GM21390 (cell line): ENCODE data around the gene FLRT1.
"Not testable (repeated sequence)": the region's sequence is repeated elsewhere in the genome, so short reads cannot be mapped to it uniquely, and the experiment has no call there.

Experiments used
- ATAC-seq: cut with Tn5 transposase; IDR thresholded peaks from one replicate; pipeline ENCODE4 v1.9.1; 2021; ENCODE audit not compliant: unreplicated experiment

FLRT1 gene

DNA sequence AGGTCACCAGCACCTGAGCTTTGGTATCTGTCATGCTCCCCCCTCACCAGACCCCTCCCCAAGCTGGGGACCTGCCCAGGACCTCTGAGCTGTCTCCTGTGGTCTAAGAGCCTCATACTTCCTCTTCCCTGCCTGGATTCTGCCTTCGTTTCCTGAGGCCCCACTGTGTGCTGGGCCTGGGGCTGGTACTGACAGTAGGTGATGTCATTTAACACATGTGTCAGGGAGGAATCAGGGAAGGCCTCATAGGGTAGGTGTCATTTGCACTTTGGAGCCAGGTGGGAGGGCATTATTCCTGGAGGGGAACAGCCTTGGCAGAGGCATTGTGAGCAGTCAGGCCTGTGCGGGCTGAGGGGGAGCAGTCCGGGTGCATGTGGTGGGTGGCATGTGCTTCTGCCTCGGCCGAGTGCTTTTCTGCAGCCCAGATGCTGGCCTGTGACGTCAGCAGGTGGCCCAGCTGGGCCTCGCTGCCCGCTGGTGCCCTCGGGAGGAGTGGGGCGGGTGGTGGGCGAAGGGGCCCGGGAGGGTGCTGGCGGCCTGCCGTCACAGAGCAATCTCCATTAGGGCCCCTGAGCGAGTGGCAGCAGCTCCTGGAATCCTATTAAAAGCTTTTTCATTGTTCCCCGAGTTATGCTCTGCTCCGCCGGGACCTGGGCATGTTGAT is 9.1 kb downstream of the FLRT1 start:
- ATAC-seq = no peak

DNA sequence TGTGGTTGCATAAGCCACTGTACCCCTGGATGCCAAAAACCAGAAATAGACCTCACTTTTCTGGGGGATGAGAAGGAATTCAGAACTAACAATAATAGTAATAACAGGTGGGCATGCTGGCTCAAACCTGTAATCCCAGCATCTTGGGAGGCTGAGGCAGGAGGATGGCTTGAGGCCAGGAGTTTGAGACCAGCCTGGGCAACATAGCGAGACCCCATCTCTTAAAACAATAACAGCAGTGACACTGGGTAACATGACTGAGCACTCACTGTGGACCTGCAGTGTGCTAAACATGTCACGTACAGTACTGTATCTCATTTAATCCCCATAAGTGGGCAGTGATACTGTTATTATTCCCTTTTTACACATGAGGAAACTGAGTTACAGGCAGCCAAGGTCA is 10.0 kb downstream of the FLRT1 start:
- no peak for ATAC-seq

DNA sequence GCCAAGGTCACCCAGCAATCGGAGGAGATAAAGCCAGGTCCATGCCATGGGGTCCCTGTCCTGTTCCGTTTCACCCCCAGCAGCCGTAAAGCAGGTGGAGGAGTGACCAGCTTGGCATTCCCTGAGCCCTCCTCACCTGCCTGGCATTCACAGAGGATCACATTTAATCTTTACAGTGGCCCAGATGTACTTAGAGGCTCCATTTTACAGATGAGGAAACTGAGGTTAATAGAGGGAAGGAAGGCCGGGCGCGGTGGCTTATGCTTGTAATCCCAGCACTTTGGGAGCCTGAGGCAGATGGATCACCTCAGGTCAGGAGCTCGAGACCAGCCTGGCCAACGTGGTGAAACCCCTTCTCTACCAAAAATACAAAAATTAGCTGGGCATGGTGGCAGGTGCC is 11.6 kb downstream of the FLRT1 start:
- not testable (repeated sequence) for ATAC-seq

DNA sequence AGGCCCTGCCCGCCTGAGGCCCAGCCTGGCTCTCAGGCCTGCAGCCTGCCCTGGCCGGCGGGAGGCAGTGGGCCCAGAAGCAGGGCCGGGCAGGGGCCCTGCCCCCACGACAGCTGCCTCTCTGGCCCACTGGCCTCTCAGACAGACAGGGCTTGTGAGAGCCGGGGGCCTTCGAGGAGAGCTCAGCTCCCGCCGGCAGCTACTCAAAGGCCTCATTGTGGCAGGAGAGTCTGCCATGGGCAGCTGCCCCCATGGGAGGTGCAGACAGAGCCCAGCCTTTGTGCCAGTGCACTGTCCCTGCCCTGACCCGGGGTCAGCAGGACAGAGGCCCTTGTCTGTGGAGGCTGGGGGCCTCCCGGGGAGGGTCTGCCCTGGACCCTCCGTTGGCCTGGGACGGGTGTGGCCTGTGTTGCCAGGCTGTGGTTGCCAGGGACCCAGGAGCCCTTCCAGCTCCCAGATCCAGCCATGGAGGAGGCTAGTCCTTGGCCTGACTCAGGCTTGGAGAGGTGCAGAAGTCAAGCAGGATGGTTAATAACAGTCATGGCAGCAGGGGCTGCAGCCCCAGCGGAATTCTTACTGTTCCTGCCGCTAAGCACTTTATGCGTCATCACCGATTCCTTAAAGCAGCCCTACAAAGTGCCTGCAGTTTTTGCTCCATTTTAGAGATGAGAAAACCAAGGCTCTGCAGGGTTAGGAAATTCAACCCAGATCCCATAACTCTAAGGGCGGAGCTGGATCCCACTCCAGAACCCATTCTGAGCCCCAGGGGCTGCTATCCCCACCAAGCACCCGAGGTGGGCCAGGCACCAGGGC is 12.5 kb downstream of the FLRT1 start:
- ATAC-seq = no peak

DNA sequence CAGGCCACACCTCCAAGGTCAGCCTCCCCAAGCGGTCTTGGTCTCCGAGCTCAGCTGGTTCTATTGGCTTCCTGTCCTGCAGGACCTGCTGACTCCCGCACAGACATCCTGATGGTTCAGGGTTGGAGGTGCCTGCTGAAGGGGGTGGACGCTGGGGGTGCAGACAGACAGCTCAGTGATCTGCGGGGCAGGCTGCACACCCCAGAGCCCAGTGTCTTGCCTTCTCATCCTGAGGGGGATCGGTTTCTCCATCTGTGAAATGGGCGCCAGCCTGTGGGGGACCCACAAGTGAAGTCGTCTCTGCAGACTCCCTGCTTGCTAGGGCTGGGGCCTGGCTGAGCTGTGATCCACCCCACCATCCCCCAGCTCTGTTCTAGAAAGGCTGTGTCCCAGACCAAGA is 13.8 kb downstream of the FLRT1 start:
- ATAC-seq = no peak

DNA sequence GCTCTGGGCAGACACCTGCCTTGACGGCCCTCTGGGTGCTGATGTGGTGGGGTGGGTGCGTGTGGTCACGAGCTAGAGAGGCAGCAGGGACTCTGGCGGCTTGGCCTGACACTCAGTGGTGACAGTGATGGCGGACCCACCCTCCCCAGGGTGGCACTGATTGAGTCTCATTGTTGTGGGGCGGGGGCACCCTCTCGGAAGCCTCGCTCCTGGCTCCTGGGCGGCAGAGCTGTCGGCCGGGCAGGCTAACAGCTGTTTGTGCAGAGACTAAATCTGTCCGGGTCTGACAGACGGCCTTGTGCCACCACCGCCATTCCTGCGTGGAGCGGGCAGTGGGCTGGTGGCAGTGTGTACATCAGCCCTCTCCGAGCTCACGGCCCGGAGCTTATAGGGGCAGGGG is 15.6 kb downstream of the FLRT1 start:
- ATAC-seq = no peak

DNA sequence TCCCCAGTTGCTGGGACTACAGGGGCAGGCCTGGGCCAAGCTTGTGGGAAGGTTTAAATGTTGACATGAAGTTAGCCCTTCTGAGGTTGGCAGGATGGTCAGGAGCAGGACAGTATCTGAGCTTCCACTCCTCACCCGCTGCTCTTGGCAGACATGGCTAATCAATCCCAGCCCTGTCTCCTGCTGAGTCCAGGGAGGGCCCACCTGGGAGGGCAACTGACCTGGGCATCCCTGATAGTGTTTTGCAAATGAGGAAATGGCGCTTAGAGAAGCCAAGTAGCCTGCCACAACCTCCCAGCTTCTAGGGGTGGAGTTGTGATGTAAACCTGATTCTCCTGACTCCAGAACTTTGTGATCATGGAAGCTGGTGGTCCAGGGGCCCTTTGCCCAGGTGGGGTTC is 16.7 kb downstream of the FLRT1 start:
- no peak for ATAC-seq

DNA sequence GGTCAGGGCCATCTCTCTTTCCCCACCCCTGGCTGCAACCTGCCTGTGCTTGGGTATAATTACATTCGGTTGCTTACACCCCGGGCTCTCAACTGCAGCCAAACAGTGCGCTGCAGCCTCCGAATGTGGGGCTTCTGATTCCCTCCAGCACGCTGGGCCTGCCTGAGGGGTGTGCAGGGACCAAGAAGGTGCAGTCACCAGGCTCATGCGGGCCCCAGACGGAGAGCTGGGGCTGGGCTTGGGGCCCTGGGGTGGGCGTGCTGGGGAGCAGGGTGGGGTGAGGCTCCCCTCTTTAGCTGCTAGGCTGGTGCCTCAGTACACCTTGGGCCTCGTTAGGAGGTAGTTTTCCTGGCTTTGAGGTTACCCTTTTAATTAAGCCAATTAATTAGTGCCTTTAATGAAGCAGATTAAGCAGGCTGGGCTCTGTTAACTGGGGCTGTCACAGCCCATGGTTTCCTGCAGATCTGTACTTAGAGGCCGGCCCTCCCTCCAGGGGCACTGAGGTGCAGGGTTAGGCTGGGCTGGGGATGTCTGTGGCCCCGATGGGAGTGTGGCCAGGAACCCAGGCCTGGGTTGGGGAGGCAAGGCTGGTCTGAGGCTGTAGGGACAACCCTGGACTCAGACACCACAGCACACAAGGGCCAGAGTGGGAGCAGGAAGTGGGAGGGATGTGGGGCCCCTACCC is 17.3 kb downstream of the FLRT1 start:
- ATAC-seq = no peak

DNA sequence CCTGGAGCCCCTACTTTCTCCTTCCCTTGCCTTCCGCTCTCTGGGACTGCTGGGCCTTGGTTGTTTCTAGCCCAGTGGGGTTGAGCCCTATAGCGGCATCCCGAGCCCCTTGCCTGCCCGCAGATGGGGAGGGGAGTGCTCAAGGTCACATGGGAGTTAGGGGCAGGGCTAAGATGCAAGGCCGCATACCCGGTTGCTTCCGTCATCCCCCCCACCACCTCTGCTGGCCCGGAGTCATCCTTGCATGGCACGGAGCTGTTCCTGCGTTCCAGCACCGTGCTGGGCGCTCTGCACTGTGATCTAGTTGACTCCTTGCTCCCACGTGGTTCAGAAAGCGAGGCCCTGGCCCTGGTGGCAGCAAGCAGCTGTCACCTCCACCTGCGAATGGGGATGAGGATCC is 18.0 kb downstream of the FLRT1 start:
- no peak for ATAC-seq

DNA sequence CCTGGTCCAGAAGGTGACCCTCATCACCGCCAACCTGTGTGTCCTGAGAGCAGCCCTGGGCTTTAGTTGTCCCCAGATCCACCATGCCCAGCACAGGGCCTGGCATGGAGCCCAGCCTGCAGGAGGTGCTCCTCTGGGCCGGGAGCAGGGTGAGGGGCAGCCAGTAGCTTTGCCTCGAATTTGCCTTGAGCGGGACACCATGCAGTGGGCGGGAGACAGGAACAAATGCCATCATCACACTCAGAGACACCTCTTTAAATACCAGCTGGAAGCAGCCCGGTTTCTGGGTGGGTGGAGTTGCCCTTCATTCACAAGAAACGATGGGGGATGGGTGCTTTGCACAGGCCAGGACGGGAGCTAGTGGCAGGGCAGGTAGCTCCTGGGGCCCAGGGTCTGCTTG is 19.3 kb downstream of the FLRT1 start:
- ATAC-seq = no peak

DNA sequence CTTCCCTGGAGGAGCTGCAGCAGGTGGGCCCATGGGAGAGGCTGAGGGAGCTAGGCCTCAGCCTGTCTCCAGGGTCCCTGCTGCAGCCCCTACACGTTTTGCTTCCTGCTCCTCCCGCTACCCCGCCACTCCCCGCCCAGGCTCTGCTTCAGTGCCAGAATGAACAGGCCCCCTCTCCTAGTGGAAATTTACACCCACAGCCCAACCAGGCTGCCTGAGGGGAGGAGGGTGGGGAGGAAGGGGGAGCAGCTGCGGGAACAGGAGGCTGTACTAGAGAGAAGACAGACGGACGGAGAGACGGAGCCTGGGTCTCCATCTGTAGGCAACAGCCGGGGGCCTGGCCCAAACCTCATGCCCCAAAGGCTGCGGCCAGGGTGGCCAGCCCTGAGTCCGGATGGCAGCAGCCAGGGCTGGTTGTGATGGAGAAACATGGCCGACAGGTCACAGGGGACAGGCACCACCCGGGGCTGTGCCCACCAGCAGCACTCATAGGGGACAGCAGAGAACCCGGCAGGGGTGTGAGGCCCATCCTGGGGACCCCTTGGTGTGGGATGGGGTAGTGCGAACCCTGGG is 20.6 kb downstream of the FLRT1 start:
- ATAC-seq = no peak

DNA sequence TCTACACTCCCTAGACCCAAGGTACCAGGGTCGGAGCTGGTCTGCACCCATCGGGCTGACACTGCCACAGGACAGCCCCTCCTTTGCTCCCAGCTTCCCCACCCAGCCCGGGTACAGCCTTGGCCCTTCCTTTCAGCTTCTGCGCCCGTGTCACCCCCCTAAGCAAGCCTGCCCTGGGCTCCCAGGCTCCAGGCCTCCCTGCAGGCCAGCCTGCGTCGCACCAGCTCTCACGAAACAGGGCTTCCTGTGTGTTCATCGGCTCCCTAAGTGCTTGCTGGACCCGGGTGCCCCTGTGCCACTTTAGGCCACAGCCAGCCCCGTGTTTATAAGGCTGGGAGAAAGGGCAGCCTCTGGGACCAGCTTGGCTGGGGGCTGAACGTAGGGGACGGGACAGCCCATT is 21.1 kb downstream of the FLRT1 start:
- no peak for ATAC-seq

DNA sequence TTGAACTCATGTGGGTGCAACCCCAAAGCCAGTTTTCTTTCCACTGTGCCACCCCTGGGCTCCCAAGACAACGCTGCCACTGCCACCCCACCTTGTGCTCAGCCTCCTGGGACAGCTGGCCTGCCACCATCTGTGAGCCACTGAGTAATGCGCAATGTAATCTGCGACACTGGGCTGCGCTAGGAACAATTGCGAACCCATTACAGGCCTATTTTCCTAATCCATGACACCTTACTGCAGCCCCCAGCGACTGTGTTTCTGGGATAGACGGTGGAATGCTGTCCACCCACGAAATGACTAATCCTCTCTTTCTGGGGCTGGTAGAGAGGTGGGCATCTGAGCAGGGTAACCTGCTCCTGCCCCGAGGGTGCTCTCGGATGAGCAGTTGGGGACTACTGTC is 22.2 kb downstream of the FLRT1 start:
- ATAC-seq = no peak

DNA sequence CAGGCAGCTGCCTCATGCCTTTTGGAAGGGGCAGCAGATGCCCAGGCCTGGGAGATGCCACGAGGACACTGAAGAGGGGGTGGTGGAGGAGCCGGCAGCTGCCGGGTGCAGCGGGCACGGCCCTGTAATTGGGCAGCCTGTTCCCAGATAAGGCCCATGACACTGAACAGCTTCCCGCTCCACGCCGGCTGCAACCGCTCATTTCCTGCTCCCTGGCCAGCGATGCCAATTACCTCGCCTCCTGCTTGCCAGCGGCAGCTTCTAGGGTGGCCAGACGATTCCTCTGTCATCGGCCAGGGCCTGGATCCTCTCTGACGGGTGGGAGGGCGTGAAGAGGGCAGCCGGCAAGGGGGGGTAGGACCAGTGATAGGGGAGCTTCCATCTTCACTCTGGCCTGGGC is 22.8 kb downstream of the FLRT1 start:
- ATAC-seq = no peak

DNA sequence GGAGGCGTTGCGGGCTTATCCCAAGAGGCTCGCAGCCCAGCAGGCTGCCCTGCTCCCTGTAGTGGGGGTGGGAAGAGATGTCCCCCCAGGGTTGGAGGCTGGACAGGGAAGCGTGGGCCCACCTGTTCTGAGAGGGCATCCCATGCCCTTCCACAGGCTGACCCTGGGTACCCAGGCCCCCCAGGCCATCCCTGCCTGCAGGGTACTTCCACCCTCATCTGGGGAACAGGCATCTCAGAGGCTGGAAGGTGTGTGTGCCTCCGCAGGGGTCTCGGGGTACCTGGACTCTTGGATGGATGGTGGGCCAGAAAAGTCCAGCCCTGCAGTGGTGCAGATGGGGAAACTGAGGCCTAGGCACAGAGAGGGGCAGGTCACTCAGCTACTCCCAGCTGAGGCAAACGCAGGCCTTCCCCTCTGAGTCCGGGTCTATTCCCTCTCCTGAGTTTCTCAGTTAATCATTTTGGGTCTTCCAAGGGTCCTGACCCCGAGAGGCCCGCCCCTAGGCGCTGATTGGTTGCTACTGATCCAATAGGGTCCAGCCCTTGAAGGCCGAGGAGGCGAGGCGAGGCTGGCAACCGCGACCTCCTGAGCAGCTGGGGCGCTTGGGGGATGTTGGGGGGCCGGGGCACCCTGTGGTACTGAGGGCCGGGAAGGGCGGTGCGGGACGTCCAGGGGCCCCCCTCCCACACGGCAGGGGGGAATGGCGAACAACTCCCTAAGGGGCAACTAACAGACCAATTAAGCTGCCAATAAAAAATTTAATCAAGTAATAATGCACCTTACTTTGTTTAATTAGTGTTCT is 23.8 kb downstream of the FLRT1 start:
- ATAC-seq = no peak

DNA sequence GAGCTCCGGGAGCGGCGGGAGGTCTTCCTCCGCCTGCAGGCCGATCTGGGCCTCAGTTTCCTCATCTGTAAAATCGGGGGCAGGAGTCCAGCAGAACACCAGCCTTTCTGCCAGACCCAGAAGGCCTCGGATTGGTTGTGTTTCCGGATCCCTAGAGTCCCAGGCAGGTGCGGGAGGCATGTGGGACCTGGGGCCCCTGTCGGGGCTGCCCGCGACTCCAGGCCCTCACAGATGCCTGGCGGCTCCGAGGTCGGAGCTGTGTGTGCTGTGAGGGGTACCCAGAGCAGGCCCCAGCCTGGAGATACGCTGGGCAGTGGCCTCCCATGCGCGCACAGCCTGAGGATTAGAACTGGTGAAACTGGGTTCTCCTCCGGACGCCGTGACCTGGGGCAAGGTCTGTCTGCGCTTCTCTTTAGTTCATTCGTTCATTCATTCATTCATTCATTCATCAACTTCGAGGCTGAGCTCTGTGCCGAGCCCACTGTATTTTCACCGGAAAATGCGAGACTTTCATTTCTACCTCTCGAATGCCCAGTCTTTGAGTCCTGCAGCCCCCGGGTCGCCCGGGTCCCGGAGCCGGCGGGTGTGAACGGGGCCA is 24.6 kb downstream of the FLRT1 start:
- ATAC-seq = no peak

DNA sequence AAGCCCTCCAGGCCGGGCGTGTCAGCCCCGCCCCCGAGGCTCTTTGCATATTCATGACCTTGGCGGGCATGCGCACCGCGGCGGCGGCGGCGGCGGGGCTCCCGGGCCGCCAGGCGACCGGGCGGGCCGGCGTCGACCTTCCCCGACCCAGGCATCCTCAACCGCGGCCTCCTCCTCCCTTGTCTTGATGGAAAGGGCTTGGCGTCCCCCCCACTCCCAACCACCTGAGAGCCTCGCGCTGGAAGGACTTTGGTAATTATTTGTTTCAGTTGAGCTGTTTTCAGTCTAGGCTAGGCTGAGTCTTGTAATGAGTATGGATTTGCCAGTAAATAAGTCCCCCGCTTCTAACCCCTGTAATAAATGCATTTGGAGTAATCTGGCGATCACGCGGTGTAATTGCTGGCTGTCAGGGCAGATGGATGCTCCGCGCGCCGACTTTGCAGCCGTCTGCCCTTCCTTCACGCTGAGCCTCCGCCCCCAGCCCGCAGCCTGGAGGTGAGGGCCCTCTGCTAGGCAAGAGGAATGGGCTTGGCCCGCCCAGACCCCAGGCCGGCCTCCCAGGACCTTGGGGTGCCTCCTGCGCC is 25.2 kb downstream of the FLRT1 start:
- no peak for ATAC-seq

DNA sequence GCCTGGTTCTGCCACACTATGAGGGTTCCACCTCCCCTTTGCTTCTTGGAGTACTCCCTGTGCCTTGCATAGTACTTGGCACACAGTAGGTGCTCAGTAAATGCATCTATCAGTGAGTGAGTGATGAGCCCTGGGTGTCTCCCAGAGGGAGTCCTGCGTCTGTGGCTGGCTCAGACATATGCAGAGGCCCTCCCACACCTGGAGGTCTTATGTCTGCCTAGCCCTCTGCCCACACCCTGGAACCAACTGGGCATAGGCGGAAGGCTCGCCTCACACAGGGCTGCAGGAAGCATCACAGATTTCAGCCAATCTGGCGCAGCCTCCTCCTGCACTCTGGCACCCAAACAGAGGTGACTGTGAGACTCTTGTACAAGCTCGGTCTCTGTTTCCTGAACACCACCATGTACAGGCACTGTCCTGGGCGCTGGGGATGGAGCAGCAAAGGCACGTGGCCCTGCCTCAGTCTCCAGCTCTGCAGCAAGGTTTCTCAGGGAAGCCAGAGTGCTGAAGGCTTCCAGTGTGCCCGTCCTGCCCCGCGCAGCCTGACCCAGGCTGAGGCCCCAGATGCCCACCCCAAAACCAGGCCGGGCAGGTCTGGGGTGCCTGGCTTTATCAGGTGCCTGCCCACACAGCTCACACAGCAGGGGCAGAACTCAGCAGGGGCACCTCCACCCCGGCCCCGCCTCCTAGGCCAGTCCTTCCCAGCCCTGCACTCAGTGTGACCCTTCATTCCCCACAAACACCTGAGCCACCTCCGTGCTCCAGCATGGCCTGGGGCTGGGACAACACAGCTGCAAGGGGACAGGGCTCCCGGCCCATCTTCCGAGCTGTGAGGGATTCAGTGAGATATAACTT is 26.7 kb downstream of the FLRT1 start:
- ATAC-seq = no peak

DNA sequence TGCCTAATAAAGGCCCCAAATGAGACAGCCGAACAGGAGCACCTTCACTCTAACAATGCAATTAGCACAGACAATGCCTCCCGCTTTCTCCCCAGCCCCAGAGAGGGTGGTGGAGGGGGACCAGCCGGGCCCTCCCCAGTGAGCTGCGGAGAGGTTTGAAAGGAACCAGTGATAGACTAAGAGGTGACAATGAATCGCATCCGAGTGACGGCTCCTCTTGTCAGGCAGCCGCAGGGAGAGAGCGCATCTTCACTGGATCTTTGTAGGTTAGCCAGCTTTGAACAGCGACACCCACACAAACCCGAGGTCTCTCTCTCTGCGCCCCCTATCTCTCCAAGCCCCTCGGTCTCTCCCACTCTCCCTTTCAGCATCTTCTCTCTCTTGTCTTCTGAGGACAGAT is 28.0 kb downstream of the FLRT1 start:
- no peak for ATAC-seq
